ENCODE measurements around the gene KLHDC9.

KLHDC9 gene

DNA sequence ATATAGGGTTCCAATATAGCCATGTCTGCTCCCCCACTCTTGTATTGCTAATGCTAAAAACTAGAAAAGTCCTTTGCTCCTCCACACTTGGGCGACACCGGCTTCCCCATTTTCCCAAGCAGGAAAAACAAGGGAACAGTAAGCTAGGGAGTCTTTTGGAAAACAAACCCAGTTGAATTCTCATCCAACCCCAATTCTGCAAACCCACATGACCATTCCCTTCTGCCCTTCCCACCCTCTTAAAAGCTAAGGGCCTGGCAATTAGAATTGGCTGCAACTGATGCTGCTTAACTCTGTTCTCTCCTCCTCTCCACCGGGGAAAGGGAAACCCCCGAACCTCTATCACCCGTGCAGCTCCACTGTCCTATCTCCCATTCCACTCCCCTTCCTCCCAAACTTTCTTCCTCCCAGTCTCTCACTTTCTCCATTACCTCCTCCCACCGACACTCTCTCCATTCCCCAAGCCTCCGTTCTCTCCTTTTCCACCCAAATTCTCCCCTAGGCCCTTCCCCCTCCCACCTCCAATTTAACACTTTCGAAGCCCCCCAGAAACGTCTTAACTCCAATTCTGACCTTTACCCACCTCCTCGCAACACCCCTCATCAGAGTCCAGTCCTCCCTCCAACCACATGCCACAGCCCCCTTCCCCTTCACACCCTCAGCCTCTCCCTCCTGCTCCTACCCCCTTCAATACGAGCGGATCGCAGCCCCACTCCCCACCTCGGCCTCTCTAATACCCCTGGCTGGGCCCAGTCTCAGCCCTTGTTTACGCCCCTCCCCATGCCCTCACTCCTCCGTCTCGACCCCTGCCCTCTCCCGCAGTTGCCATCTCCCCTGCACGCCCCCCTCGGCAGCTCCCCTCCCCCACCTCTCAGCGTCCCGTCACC is 33.6 kb downstream of the KLHDC9 start:
- DNase-seq (ENCODE audit: low read depth, low spot score), result no peak

DNA sequence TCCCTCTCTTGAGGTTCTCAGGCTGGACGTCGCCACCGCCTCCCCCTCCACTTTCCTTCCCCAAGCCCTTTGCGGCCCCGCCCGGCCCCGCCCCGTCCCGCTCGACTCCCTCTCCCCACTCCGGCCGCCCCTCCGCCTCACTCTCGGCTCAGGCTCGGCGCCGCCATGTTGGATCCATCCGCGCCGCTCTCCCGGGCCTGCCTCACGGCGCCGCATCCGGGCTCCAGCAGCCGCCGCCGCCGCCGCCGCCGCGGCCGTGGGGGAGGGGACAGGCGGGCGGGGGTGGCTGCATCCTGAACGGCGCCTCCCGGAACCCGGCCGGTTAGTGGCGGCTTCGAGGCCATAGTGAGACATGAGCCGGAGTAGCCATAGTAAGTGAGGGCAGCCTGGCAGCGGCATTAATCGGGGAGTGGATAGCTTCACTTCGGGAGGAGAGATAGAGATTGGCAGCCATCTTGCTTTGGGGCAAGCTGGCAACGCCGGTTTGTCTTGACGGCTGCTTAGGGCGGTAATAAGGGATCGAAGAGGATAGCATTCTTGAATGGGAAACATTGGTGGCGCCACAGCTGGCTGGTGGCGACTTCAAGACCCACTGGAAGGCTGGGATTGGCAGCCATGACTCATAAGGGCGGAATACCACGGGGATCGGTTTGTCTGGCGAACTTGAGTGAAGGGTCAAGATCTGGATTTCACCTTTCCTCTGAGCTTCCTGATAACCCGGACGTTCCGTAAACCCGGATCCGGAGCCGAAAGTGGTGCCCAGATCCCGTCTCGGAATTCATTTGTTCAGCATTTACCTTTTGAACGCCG is 34.5 kb downstream of the KLHDC9 start, which contains the start of gene DEDD:
TSS of gene DEDD (minus strand) at position 258 of the 810 bp plus-strand sequence. CDS start 8,205 bp downstream, outside the sequence.
- peak; percentile 82 for DNase-seq (ENCODE audit: low read depth, low spot score)

DNA sequence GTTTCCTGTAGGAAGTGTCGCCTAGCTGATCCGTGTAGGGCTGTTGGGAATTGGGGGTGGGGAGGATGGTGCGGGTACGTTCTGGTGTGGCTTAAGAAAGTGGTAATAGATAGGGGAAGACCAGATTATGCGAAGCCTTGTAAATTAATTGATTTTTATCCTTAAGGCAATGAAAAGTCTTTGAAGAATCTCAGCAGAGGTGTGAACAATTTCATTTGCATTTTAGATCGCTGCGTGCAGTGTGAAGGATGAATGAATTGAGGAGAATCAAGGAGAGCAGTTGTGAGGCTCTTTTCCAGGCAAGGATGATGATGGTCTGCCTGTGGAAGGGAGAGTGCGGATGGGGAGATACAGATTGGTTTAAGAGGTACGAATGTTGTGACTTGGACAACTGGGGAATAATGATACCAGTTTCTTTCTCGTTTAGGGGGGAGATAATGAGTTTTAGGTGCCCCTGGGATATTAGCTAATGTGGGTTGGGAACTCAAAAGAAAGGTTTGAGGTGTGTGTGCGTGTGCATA is 35.1 kb downstream of the KLHDC9 start:
- DNase-seq (ENCODE audit: low read depth, low spot score), result no peak

DNA sequence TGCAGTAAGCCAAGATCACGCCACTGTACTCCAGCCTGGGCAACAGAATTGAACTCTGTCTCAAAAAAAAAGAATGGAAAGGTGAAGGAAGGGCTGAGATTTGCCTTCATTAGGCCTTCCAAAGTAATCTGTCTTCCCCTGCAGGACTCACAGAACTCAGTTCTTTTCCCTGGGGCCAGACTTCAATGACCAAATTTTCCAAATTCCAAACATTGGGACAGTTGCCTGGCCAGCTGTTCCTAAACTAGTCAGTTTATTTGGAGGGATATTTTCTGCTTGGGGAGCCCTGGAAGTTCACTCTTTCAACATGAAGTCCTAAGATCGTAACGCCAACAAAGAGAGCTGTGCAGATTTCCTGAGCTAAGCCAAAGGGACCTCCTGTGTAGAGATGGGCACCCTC is 39.7 kb downstream of the KLHDC9 start:
- no peak for DNase-seq (ENCODE audit: low read depth, low spot score)

DNA sequence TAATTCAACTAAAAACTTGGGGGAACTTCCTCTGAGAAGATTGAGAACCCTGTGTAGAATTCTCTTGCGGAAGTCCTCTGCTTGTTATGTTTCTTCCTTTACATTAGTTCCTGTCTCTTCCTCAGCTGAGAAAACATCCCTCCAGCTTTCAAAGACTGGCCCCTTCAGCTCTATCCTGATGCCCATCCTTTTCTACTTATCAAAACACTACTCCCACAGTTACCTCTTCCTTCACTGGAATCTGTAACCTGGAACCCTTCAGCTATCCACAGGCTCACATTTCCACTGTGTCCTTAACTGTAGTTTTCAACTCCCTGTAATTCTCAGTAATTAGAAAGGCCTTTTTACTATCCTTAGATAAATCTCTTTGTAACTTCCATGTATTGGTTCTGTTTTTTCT is 40.3 kb downstream of the KLHDC9 start:
- DNase-seq (ENCODE audit: low read depth, low spot score), result no peak

DNA sequence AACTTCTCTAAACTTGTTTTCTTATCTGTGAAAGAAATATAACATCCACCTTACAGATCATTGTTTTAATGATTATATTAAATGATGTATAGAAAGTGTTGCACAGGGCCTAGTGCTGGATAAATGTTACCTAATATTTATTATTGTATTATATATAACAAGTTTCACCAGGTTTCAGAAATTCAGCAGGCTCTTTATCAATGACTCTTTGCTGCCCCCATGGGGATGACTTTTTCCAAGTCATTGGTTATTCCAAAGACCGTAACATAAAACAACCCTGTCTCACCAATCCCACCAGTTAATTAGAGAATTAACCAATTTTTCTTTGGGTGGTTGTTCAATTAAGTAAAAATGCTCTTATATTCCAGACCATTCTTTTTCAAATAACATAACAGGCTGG is 41.6 kb downstream of the KLHDC9 start:
- no peak for DNase-seq (ENCODE audit: low read depth, low spot score)

DNA sequence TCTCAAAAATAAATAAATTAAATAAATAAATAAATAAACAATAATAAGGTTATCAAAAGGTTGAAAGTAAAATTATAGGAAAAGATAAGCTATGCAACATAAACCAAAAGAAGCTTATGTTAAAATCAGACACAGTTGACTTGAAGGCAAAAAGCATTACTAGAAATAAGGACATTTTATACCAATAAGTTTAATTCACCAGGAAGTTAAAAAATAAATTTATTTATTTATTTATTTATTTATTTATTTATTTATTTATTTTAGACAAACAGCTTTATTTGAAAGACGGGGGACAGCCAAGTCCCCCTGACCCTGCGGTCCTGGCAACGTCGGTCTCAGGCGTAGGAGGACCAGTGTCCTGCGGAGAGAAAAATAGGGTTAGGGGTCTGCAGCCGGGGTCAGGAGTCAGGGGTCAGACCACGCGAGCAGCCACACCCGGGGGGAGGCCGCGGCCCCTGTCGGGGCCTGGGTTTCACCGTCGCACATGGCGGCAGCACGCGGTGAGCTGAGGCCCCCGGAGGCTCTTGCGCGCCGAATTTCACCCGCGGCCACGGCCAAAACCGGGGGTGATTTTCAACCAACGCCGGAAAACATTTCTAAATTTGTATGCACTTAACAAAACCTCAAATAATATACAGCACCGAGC is 42.7 kb downstream of the KLHDC9 start:
- no peak for DNase-seq (ENCODE audit: low read depth, low spot score)

DNA sequence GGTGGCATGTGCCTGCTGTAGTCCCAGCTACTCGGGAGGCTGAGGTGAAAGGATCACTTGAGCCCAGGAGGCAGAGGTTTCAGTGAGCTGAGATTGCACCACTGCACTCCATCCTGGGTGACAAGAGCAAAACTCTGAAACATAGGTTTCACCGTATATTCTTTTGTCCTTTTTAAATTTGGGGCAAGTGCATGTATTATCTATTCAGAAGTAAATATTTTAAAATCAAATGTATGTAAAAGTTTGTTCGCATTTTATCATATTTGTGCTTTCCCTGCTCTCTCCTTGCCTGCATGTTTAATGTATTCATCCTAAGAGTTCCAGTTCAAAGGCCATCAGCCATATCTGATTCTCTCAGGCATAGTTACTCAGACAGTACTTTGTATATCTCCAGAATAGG is 47.7 kb downstream of the KLHDC9 start:
- no peak for DNase-seq (ENCODE audit: low read depth, low spot score)

All from activated CD4-positive, CD25-positive, alpha-beta regulatory T cell treated with anti-CD3 and anti-CD28 coated beads, Interleukin-2, amount 50 U/mL, for 16 hours (primary cell).